T-helper 1 cell treated with Interleukin-12 subunit alpha and Interleukin-12 subunit beta and Interleukin-4 antibody, amounts not matched to agents 30 ng/mL and 1 ng/mL, for 36 hours (primary cell): ENCODE data around the gene TSC2. TPM values are rescaled to one million over a fixed set of nuclear protein-coding genes. Genes with fewer than 3 reads are reported as not detected.
"Not testable (repeated sequence)": the region's sequence is repeated elsewhere in the genome, so short reads cannot be mapped to it uniquely, and the experiment has no call there.

Experiments used
- intact Hi-C: fragments of 100-400 bp; cut with micrococcal nuclease; formaldehyde crosslinking; loops from one replicate; pipeline ENCODE4 v1.15.1; 2024
- total RNA-seq: library from RNA; stranded (reverse); gene quantifications from 2 replicates; pipeline ENCODE4 v1.2.3, GENCODE V29; 2022

TSC2 gene
- total RNA-seq, 1 donor from 2014 or later = 130 TPM

GRCh38 chr16:2009164-2009711 is 38.5 kb upstream of the TSC2 start:
- intact Hi-C loops = loop anchor here (1.0 to 5.0 kb wide), 7 partner anchors 14 to 214 kb away; partner anchors contain the start of genes E4F1, GFER, NTHL1 and RPS2

DNA sequence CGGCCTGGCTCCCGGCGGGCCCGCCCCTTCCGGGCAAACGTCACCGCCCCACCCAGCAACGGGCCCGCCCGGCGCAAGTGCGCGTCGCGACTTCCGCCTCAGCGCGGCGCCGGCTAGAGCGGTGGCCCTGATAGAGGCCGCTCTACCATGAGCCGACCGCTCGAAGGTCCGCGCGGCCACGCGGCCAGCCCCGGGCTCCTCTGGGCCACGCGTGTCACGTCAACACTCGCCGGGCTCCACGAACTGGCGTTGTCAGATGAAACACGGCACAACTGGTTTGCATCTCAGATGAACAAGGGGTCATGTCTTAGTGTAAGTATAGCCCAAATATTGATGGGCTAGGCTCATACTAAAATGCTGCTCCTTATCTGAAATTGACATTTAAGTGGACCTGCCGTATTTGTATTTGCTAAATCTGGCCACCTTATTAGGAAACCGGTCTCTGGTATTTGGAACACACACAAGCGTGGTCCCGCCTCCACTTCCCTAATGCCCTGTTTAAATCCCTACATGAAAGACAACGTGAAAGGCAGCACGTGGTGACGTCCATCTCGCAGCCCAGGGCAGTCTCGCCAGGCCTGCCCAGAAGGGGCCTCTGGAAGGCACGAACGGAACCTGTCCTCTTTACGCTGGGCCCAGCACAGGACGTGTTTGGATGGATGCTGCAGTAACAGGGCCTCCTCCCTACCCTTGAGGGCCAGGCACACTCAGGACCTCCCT is 37.8 kb upstream of the TSC2 start, which contains the start of gene ZNF598:
TSS of gene ZNF598 (minus strand) at position 31 of the 720 bp plus-strand sequence.
- intact Hi-C loops = loop anchor here (1.0 to 5.0 kb wide), 8 partner anchors 13 to 213 kb away; partner anchors contain the start of genes E4F1, GFER, NTHL1 and RPS2

DNA sequence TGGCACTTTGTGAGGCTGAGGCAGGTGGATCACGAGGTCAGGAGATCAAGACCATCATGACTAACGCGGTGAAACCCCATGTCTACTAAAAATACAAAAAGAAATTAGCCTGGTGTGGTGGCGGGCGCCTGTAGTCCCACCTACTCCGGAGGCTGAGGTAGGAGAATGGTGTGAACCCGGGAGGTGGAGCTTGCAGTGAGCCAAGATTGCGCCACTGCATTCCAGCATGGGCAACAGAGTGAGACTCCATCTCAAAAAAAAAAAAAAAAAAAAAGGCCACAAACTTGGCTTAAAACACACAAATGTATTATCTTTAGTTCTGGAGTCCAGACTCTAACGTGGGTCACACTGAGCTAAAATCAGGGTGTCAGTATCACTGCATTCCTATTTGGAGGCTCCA is 36.1 kb upstream of the TSC2 start:
- intact Hi-C loops = not testable (repeated sequence)

GRCh38 chr16:2013527-2013926 is 34.3 kb upstream of the TSC2 start:
- intact Hi-C loops = no loop called here

DNA sequence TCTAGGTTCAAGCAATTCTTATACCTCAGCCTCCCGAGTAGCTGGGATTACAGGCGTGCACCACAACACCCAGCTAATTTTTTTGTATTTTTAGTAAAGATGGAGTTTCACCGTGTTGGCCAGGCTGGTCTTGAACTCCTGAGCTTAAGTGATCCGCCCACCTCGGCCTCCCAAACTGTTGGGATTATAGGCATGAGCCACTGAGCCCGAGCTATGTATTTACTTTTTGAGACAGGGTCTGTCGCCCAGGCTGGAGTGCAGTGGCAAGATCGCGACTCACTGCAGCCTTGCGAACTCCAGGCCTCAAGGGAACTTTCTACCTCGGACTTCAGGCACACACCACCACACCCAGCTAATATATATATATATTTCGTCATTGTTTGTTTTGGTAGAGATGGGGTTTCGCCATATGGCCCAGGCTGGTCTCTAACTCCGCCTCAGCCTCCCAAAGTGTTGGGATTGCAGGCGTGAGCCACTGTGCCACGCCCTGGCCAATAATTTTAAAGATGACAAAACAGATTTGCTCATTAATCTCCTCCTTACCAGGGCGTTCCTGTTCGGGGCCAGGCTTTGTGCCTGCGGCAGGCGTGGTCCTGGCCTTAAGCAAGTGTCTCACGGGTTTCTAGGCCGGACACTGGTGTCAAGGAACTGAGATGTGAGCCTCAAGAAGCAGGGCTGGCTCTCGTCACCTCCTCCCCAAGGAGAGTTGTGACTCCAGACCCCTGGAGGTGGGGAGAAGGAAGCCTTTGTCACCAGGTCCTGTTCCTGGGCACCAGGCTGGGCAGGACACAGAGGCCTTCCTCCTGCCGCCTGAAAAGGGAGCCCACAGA is 32.5 kb upstream of the TSC2 start:
- intact Hi-C loops = no loop called here

DNA sequence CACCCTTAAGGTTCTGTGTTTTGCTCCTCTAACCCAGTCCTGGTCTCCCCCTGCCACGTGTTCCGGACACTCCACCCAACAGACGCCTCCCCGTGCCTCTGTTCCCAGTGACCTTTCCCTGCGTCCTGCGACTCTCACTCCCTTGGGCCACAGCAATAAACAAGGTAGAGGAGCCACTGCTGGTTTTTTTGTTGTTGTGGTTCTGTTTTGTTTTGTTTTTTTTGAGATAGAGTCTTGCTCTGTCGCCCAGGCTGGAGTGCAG is 31.9 kb upstream of the TSC2 start:
- intact Hi-C loops = no loop called here

DNA sequence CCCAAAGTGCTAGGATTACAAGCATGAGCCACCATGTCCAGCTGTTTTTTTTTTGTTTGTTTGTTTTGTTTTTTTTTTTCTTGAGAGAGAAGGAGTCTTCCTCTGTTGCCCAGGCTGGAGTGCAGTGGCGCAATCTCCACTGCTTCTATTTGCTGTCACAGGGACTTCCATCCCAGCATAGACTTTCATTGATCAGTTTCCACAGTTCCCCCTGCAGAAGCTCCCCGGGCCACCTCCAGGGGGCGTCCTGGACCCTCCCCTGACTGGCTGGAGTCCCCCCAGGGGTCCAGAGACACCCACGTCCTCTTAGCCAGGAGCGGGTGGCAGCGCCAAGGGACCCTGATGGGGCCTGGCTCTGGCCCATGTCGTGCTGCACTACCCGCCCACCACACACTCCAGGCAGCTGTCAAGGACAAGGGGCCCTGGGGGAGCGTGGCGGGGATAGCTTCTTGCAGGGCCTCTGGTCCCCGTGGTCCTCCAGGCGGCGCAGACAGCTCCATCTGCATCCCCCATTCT is 31.3 kb upstream of the TSC2 start:
- intact Hi-C loops = no loop called here

- intact Hi-C loops = no loop called here
These were observed 28.3 kb upstream of the TSC2 start, which contains the start of gene NPW for GRCh38 chr16:2019518-2019920. Gene NPW (plus strand): TSS chr16:2019785.

- intact Hi-C loops = loop anchor here (5.0 to 10.0 kb wide), 2 partner anchors 232 to 405 kb away; partner anchors contain the start of genes CCNF and ECI1
These were observed 27.6 kb upstream of the TSC2 start for GRCh38 chr16:2019921-2020831.

- intact Hi-C loops = loop anchor here (1.0 to 10.0 kb wide), 8 partner anchors 13 to 402 kb away; partner anchors contain the start of genes CCNF, ECI1, NTHL1 and TRAF7
These were observed 25.1 kb upstream of the TSC2 start for GRCh38 chr16:2022723-2023091.

- intact Hi-C loops = loop anchor here (1.0 to 10.0 kb wide), 8 partner anchors 14 to 401 kb away; partner anchors contain the start of genes CCNF, ECI1, NTHL1 and TRAF7
These were observed 24.4 kb upstream of the TSC2 start for GRCh38 chr16:2023092-2024031.

DNA sequence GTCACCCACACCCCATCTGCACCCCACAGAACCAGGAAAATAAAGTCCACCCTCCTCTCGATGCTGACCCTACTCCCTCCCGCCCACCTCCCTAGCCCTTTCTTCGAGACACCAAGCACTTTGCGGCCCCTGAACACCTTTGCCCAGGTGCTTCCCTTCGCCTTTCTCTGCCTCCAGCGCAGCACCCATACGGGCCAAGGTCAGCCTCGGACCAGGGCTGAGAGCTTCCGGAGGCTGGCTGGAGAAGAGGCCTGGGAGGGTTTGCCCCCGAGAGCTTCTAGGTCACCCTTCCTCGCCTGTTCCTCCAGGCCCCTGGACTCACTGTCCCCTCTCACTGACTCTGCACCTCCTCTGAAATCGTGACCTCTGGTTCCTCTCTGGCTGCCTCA is 23.8 kb upstream of the TSC2 start:
- intact Hi-C loops = loop anchor here (5.0 to 10.0 kb wide), 2 partner anchors 228 to 401 kb away; partner anchors contain the start of genes CCNF and ECI1

GRCh38 chr16:2025251-2025650 is 22.5 kb upstream of the TSC2 start:
- intact Hi-C loops = loop anchor here (10.0 kb wide), 1 partner anchor 400 kb away; the partner anchor contains the start of gene CCNF

- intact Hi-C loops = loop anchor here (10.0 kb wide), 1 partner anchor 399 kb away; the partner anchor contains the start of gene CCNF
These were observed 21.8 kb upstream of the TSC2 start for GRCh38 chr16:2025878-2026460.

DNA sequence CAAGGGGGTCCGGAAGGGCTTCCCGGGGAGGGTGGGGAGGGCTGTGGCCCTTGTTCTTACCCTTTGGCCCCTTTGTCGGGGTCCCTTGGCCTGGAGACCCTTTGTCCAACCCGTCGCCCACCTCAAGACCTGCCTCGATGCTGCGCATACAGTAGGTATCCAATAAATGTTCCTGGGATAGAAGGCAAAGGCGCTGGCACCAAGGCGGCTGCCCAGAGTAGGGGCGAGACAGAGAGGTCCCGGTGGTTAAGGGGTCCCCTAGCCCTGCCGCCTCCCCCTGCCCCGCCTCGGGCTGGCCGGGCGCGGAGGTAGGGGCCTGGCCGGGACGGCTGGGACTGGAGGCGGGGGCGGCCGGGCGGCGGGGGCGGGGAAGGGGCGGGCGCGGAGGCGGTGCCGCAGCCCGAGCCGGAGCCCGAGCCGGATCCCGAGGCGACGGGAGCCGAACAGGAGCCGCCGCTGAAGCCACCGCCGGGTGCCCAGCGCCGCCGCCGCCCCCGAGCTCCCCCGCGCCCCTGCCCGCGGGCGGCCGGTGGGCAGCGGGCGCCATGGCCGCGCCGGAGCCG is 21.2 kb upstream of the TSC2 start, which contains the start of gene NHERF2:
TSS of gene NHERF2 (plus strand) at position 442 of the 563 bp plus-strand sequence. CDS start at position 546, 104 bp downstream.
- intact Hi-C loops = loop anchor here (10.0 kb wide), 1 partner anchor 398 kb away; the partner anchor contains the start of gene CCNF

DNA sequence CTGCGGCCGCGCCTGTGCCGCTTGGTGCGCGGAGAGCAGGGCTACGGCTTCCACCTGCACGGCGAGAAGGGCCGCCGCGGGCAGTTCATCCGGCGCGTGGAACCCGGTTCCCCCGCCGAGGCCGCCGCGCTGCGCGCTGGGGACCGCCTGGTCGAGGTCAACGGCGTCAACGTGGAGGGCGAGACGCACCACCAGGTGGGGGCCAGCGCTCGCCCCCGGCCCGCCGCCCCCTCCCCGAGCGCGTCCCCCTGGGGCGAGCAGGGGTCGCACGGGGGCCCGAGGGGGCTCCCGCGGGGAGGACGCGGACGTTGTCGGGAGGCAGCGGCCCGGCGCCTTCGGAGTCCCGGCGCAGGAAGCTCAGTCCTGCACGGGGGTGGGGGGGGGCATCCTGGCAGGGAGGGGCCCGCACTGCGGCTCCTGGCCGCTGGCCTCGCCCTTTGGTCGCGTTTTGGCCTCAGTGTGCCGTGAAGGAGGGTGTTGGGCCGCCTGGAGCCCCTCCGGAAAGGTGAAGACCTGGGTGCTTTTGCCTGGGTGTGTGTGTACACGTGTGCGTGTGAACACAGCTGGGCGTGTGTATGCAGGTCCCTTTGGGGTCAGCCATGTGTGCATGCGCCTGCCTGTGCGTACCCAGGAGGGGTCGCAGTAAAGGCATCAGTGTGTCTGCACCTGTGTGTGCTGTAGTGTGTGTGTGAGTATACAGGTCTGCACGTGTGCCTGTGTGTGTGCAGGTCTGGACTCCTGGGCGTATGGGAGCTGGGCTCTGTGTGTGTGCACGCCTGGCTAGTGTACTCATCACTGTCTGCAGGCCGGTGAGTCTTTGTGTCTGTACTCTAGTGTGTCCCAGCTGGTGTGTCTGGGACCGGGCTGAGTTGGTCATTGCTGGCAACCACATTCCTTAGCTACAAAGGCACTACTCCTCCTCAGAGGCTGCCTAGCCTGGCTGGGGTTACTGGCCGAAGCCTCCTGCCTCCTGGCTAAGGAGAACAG is 20.5 kb upstream of the TSC2 start:
- intact Hi-C loops = loop anchor here (10.0 kb wide), 1 partner anchor 397 kb away; the partner anchor contains the start of gene CCNF

- intact Hi-C loops = loop anchor here (10.0 kb wide), 1 partner anchor 397 kb away; the partner anchor contains the start of gene CCNF
These were observed 19.6 kb upstream of the TSC2 start for GRCh38 chr16:2028146-2028545.
